HG03103 (cell line): Measurements from ENCODE around the gene SUDS3.
A peak's percentile ranks its signal among the peaks of the same experiment; 100 is the strongest.
"Not testable (repeated sequence)": the region's sequence is repeated elsewhere in the genome, so short reads cannot be mapped to it uniquely, and the experiment has no call there.

ENCODE experiments used
- ATAC-seq: cut with Tn5 transposase; IDR thresholded peaks from one replicate; pipeline ENCODE4 v1.9.1; 2021; ENCODE audit warnings: low read depth; ENCODE audit not compliant: unreplicated experiment

Gene SUDS3

GRCh38 chr12:118391424-118391823, 15.1 kb downstream of the SUDS3 start:
- no peak for ATAC-seq

GRCh38 chr12:118391836-118392235, 15.5 kb downstream of the SUDS3 start:
- no peak for ATAC-seq

GRCh38 chr12:118397708-118398440, 21.5 kb downstream of the SUDS3 start:
- ATAC-seq = no peak

GRCh38 chr12:118398524-118398923, 22.2 kb downstream of the SUDS3 start:
- ATAC-seq = no peak

GRCh38 chr12:118398940-118399339, 22.6 kb downstream of the SUDS3 start:
- ATAC-seq = no peak

- no peak for ATAC-seq
Observed at GRCh38 chr12:118402251-118402650, 25.9 kb downstream of the SUDS3 start.

GRCh38 chr12:118404876-118405521, 28.6 kb downstream of the SUDS3 start:
- ATAC-seq = peak; percentile 88

GRCh38 chr12:118408241-118408640, 31.9 kb downstream of the SUDS3 start:
- ATAC-seq = not testable (repeated sequence)

GRCh38 chr12:118409834-118410233, 33.5 kb downstream of the SUDS3 start:
- ATAC-seq = no peak

- no peak for ATAC-seq
Observed at GRCh38 chr12:118417942-118418341, 41.6 kb downstream of the SUDS3 start.

GRCh38 chr12:118418385-118419057, 42.2 kb downstream of the SUDS3 start:
- ATAC-seq = no peak

GRCh38 chr12:118420673-118421072, 44.3 kb downstream of the SUDS3 start:
- ATAC-seq = no peak

- ATAC-seq = no peak
Observed at GRCh38 chr12:118424884-118425283, 48.5 kb downstream of the SUDS3 start.

GRCh38 chr12:118425364-118425763, 49.0 kb downstream of the SUDS3 start:
- no peak for ATAC-seq

GRCh38 chr12:118427819-118428218, 51.5 kb downstream of the SUDS3 start:
- no peak for ATAC-seq

- no peak for ATAC-seq
Observed at GRCh38 chr12:118428643-118429042, 52.3 kb downstream of the SUDS3 start.

GRCh38 chr12:118429688-118430383, 53.5 kb downstream of the SUDS3 start:
- ATAC-seq = no peak

GRCh38 chr12:118430516-118430915, 54.2 kb downstream of the SUDS3 start:
- no peak for ATAC-seq

- no peak for ATAC-seq
Observed at GRCh38 chr12:118432812-118433545, 56.6 kb downstream of the SUDS3 start.

GRCh38 chr12:118436002-118436730, 59.8 kb downstream of the SUDS3 start:
- no peak for ATAC-seq
